NCI-H2171 (cell line): ENCODE results near the gene STIM1.
"Not testable (repeated sequence)": the region's sequence is repeated elsewhere in the genome, so short reads cannot be mapped to it uniquely, and the experiment has no call there.

Source experiments
- DNase-seq: peaks from one replicate; lab custom pipeline; 2025; lab: John Stamatoyannopoulos, UW

STIM1 gene

DNA sequence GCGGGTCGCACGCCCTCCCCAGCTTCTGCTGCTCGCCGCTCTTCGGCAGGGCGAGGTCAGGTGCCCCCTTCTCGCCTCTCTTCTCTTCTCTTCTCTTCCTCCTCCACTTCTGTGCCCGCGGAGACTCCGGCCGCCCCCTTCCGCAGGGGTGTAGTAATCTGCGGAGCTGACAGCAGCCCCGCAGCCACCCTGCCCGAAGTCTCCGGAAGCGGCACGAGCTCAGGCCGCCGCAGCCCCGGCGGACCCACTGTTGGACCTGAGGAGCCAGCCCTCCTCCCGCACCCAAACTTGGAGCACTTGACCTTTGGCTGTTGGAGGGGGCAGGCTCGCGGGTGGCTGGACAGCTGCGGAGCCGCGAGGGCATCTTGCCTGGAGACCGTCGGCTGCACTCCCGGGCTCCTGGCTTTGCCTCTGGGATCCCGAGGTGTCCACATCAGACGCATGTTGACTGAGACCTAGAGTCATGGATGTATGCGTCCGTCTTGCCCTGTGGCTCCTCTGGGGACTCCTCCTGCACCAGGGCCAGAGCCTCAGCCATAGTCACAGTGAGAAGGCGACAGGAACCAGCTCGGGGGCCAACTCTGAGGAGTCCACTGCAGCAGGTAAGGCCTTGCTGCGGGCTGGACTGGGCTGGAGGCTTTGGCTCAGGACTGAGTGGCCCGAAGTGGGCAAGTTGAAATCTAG, 486 bp downstream of the STIM1 start:
- DNase-seq: no peak

DNA sequence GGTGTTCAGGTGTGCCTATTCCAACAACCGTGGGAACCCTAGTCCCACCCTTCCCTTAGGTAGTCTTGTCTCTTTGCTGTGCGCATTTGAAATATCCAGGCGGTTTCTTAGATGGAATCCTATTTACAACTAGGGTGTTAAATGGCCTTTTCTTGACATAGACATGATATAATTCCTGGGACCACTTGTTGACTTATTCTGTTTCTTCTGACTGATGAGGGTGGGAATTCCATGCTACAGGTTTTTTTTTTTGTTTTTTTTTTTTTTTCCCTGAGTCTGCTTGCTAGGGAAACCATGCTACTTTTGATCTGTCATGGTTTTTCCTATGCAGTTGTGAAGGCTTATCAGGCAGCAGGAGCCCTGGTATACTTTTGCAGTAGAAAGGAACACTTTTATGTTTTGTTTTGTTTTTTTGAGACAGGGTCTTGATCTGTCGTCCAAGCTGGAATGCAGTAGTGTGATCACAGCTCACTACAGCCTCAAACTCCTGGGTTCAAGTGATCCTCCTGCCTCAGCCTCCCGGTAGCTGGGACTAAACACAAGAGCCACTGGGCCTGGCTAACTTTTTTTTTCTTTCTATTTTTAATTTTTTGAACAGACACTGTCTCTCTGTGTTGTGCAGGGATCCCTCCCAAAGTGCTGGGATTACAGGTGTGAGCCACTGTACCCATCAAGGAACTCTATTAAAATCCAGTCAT, 1.5 kb downstream of the STIM1 start:
- DNase-seq: no peak

DNA sequence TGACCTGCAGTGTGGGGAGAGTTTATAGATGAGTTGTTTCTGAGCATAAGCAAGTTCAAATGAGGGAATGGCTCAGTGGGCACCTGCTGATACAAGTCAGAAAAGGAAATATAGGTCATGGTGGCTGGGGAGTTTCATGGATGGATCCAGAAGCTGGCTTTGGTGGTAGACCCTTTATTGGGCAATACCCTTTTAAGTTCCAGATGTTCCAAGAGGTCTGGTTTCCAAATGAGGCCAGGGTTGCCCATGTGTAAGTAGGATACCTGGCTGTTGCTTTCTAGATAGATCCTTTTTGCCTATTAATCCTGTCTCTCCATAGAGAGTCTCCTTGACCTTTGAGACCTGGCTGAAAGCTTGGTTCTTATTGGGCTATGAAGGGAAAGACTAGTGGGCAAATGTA, 2.2 kb downstream of the STIM1 start:
- DNase-seq: no peak

DNA sequence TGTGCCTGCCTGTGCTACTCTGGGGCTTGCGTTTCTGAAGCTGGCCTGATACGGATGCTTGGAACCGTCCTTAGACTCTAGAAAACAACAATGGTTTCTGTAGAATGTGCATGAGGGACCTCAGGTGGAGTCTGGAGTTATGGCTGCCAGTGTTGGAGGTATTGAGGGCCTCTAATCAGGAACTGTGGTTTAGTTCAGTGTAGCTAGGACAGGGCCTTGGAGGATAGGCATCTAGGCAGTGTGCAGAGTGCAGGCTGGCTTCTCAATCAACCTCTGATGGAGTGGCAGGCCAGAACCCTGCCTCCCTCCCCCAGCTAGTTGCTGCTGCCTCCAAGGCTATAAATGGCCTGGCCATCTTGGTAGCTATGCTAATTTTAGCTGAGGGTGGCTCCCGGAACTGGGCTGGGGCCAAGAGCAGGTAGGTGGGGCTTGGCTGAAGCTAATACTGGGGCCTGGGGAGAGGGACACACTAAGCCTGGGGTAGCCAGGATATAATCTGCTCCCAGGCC, 4.0 kb downstream of the STIM1 start:
- no peak for DNase-seq

DNA sequence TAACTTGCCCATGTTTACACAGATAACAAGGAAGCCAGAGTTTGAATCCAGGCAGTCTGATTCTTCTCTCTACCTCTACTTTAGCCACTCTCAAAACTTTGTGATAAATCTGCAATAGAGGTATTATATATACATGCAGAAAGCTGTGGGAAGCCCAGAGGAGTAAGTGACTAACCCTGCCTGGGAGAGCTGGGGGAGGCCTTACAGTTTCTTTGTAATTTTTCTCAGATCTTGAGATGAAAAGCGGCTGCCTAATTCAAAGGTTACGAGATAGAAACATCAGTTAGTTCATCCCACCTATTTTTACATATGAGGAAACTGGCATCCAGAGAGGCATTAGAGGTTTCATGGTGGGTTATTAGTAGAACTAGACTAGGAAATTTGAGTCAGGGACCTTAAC, 4.9 kb downstream of the STIM1 start:
- no peak for DNase-seq

DNA sequence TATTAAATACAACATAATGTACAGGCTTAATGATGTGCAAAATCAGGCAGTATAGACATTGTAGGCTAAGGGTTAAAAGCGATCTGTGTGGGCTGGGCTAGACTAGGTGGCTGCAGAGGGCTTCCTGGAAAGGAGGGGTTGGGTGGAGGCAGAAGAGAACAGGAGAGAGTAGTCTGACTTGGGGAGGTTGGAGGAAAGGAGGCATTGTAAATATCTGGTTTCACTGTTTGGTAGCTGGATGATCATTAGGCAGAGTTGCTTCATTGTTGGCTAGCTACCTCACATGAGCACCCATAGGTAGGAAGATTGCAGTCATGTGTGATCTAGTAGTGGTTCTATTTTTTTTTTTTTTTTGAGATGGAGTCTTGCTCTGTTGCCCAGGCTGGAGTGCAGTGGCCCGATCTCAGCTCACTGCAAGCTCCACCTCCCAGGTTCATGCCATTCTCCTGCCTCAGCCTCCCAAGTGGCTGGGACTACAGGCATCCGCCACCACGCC, 5.5 kb downstream of the STIM1 start:
- not testable (repeated sequence) for DNase-seq

DNA sequence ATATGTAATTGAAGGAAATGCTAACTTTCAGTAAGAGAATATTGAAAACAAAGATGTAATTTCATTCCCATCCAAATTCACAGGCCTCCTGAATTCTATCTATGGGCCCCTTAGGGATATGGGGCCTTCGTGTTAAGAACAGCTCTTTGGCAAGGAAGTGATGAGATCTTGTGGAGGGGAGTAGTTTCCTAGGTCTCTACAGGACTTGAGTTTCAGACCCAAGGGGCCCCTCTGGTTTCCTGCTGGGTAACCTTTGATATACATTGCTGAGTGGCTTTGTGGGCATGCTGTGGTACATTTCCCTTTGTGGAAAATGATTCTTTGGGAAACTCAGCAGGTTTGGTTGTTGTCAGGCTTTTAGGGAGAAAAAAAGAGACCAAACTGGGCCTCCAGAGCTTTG, 6.2 kb downstream of the STIM1 start:
- DNase-seq: no peak

DNA sequence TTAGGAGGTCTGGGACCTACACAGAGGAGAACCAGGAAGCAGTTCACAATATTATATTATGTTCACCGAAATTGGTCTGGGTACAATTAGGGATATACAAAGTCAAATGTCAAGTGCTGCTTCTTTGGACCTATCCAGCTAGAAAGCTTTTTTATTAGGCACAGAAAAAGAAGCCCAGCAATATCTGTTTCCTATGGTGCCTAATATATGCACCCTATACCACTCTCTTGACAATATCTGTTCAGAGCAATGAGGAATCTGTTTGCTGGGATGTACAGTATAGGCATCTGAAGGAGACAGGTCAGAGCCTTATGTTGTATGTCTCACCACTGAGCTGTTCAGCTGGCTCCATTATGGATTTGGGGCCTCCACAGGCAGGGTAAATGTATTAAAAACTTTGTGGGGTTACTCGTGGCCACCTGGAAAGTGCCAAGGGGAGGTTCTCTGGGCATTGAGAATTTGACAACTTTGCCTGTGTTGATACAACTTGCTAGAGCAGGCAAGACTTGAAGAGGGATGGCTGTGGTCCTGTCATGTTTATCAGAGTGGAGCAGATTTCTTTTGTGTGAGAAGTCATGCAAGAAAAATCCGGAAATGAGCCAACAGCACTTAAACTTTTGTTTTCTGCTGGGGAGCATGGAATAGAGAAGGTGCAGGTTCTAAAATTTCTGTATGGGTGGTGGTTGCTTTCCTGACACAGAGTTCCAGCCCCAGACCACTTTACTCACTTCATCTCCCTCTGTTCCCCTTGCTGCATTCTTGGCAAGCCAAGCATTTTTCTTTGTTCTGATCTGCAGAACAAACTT, 10.1 kb downstream of the STIM1 start:
- no peak for DNase-seq

DNA sequence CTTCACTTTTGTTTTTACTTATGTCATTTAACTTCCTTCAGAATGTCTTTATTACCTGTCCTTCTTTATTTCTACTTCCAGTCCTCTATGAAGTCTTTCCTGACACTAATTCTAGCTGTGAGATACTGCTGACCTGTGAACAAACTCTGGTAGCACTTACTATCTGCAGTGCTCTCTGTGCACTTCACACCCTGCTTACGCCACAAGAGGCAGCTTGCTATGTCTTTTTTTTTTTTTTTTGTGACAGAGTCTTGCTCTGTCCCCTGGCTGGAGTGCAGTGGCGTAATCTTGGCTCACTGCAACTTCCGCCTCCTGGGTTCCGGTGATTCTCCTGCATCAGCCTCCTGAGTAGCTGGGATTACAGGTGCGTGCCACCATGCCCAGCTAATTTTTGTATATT, 10.7 kb downstream of the STIM1 start:
- no peak for DNase-seq

DNA sequence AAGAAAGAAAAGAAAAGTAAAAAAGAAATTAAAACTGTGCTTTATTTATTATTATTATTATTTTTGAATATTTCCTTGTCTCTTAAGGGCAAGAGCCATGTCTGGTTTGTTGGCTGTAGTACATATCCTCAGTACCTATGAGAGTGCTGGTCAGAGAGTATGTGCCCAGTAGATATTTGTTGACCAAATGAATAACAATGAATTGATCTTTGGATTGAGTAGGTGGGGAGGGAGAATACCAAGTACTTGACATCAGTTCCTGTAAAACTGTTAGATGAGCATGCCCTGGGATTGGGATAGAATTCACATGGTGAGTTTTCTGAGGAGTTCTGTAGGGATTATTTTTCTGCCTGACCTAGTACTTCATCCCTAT, 11.4 kb downstream of the STIM1 start:
- DNase-seq: no peak

DNA sequence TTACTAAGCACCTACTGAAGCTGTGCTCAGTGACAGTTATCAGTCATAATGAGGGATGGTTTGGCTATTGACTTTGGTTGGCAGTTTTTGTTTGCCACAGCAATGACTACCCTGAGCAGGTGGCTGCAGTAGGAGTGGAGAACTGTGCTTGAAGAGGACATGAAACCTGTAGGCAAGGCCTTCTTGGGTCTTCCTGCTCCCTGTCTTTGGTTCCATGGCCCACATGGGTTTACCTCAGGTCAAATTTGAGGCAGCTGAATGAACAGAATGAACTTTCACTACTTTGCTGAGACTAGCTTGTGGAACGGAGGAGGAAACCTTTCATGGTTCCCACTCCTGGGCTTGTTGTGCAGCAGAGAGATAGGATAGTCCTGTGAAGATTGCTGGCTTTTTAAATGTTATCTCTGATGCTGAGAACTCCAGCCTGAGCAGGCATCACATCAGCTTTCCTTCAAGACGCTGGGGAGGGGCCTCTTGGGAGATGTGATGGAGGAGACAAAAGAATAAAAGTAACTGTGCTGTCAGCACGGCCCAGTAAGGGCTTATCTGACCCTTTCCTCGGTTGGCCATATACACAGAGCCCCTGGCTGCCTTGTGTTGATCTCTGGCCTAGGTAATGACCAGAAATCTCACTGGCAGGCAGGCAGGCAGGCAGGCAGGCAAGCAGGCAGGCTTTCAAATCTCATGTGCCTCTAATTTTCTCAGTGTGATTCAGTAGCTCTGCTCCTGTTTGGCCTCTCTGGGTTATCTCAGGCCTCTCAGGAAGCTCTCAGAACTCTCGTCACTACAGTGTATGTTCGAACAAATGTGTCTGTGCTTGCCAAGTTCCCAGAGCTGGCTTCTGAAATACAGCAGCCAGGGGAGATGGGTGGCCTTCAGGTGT, 12.0 kb downstream of the STIM1 start:
- no peak for DNase-seq

DNA sequence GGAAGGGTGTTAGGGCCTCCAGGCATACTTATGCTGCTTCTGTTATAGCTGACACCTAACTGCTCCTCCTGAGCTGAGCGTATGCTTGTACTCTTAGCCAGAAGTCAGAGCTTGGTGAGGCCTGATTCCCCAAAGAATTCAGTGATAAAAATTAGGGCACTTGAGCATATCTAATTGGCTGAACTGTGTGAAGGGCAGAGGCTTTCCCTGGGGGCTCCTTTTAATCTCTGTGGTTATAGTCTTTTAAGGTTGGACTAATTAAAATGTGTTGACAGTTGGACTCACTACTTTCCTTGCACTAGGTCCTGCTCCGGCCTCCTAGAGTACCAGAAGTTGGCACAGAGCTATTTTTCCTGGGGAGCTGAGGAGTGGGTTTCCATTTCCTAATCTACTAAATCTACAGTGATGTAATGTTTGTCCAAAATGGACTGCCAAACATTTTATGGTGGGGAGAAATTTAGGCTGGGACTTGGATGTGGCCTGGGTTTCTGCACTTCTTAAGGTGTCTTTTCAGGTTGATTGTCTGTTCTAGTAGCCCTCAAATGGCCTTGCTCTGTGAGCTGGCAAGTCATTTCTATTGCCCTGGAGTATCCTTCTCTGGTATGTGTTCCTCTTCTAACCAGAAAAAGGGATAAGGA, 18.4 kb downstream of the STIM1 start:
- DNase-seq: no peak

DNA sequence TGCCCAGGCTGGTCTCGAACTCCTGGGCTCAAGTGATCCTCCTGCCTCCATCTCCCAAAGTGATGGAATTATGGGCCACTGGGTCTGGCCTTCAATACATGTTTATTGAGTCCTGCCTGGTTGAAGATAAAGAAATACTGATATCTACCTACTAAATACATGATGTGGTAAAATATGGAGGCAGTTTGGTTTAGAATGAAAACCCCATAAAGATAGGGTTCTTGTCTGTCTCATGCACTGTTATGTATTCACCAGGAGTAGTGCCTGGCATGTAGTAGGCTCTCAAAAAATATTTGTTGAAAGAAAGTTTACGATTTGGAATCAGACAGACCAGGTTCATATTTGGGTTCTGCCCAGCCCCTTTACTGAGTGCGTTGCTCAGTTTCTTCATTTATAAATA, 21.1 kb downstream of the STIM1 start:
- DNase-seq: no peak

DNA sequence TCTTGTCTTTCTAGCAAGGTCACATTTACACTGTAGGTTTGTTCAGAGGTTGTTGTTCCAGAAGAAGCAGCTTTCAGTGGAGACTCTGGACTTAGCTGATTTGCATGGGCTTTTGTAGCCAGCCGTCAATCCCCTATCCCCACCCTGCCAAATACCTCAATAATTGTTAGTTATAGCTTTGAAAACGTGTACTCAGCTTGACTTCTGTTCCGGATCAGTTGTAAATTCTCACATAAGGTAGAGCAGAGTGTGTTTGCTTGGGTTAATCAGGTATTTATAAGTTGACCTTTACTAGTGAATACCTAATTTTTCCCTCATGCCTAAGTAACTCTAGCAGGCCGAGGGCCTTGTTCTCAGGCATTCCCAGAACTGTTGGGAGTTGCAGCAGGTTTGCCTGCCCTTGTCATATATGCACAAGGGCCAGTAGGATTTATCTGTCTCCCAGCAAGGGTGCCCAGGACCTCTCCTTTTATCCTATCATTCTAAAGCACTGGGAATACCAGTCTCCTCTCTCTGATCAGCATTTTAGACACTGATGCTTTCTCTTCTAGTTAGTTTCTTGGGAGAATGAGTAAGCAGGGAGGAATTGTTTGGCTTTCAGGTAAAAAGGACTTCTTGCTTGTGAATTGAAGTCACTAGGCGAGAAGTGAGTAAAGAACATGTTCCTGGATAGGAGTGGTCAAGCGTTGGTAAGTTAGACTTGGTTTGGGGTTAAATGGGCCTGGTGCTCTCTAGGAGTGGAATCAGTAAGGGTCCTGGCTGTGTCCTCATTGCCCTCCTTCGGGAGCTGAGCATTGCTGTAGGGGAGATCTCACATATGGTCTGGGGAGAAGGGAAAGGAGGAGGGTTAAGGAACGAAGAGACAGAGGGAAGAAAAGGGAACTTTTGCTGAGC, 22.1 kb downstream of the STIM1 start:
- no peak for DNase-seq

DNA sequence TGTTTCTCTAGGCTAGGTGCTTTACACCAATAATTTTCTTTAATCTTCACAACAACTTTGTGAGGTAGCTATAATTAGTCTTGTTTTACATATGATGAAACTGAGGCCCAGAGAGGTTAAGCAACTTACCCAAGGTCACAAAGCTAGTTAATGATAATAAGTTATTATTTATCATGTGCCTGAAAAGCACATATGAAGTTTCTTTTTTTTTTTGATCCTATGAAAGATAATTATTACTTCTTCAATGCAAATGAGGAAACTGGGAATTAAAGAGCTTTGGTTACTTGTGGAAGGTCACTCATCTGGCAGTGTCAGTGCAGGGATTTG, 22.8 kb downstream of the STIM1 start:
- no peak for DNase-seq

DNA sequence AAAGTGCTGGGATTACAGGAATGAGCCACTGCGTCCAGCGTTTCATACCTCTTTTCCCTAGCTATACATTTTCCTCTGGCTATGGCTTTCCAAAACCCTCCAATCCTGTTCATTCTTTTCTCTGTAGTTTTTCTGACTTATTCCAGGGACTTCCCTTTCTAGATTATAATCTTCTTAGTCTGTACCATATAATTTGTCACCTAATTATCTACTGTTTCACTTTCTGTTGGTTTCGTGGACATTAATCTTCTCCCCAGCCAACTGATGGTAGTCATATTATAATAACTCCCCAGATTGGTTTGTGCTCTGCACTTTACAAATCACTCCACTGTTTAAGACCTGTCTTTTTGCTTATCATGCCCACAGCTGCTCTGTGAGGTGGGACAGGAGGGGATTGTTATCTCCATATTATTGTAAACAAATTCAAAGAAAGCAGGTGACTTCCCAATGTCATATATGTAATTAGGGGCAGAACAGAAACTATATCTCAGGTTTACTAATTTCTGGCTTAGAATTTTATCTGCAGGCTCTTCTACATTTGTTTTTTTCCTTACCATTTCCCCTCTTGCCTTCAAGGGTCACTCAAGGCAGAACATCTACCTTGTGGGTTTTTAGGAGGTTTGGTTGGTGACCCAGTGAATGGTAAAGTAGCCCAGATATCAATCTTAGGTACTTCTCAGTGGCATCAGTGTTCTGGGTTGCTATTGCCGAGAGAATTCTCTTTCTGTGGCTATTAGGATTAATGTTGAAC, 23.9 kb downstream of the STIM1 start:
- no peak for DNase-seq

DNA sequence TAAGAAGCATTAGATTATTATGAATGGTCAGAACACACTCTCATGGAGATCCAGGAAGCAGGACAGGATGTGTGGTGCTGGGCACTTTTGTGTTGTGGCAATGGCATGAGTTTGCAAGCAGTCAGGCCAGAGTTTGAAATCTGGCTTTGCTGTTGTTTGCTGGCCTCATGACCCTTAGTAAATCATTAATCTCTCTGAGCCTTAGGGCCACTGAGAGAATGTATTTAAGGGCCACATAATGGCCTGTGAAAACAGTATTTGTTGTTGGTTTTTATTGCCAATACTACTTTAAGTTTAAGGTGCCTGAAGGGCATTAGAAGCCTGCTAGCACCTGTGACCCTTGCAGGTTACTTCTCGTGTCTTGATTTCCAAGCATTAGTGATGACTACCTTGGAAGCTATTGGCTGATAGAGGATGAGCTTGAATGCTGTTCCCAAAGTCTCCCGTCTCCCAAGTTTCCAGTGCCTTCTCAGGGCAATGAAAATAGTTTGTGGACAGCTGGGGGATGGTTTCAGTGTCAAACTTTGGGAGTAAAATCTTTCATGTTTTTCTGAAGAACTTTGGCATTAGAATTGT, 24.6 kb downstream of the STIM1 start:
- DNase-seq: no peak

DNA sequence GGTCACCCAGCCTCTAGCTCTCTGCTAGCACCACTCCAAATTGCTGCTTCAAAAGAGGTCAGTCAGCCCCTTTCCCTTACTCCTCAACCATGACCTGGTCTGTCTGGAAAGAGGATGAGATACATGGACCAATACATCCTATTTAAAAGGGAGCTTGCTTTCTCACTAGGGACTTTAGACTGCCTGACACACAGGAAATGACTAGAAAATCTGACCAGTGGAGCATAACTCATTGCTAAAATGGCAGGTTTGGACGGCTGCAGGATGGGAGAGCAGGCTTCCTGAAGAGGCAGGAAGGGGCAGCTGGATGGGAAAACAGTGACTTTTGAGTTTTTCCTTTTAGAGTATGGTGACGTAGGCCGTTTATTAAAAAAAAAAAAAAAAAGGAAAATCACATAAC, 25.3 kb downstream of the STIM1 start:
- no peak for DNase-seq

DNA sequence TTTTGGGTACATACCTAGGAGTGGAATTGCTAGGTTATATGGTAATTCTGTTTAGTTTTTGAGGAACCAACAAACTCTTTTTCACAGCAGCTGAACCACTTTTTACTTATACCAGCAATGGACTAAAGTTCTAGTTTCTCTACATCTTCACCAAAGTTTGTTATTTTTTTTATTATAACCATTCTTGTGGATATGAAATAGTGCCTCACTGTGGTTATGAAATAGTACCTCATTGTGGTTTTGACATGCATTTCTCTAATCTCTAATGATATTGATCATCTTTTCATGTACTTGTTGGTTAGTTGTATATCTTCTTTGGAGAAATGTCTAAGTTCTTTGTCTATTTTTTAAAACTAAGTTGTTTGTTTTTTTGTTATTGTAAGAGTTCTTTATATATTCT, 27.2 kb downstream of the STIM1 start:
- DNase-seq: no peak
